HK-2 (cell line): ENCODE measurements around the gene HBZ.
"Not testable (repeated sequence)": the region's sequence is repeated elsewhere in the genome, so short reads cannot be mapped to it uniquely, and the experiment has no call there.

Experiments
- DNase-seq: peaks from one replicate; pipeline ENCODE4 v3.0.0-alpha.2; 2018; ENCODE audit not compliant: unreplicated experiment

Gene HBZ

DNA sequence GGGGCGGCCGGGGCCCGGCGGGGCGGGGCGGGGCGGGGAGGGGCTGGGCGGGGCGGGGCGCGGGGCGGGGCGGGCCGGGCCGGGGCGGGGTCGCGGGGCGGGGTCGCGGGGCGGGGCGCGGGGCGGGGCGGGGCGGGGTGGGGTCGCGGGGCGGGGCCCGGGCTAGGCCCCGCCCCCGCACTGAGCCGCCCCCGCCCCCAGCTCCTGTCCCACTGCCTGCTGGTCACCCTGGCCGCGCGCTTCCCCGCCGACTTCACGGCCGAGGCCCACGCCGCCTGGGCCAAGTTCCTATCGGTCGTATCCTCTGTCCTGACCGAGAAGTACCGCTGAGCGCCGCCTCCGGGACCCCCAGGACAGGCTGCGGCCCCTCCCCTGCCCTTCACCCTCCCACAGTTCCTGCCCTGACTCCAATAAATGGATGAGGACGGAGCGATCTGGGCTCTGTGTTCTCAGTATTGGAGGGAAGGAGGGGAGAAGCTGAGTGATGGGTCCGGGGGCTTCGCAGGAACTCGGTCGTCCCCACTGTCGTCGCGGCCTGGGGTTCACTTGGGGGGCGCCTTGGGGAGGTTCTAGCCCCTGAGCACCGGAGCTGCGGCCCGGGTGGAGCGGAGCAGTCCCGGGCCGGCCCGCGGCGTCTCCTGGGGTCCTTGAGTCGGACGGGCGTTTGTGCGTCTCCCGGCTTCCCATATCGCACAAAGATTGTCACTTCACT is 12.5 kb downstream of the HBZ start:
- DNase-seq, result no peak

DNA sequence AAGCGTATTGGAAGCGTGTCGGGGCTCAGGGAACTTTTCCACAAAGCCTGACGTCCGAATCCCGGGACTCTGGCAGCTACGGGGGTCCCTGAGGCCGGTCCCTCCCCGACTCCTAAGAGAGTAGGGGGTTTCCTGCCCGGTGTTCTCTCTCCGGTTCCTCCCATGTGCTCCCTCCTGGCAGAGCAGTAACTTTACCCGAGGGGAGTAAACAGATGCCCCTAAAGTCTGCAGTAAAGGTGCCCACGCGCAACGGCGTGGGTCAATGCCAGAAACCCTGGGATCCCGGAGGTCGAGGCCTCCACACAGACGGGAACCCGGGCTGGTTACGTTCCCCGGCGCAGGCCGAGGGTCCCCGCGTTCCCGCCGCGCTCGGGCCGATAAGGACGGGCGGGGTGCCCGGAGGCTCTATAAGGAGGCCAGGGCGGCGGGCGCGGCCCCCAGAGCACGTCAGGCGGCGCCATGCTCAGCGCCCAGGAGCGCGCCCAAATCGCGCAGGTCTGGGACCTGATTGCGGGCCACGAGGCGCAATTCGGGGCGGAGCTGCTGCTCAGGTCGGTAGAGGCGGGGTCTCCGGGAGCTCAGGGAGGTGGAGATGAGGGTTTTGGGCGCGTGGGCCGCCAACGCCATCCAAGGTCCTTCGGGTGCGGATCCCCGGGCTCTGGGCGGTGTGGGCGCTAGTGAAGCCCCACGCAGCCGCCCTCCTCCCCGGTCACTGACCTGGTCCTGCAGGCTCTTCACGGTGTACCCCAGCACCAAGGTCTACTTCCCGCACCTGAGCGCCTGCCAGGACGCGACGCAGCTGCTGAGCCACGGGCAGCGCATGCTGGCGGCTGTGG is 13.3 kb downstream of the HBZ start, which contains the start of gene HBM:
TSS of gene HBM (plus strand) at position 440 of the 836 bp plus-strand sequence. CDS start at position 460, 20 bp downstream.
- no peak for DNase-seq

- no peak for DNase-seq
Measured at GRCh38 chr16:166375-167121, 14.1 kb downstream of the HBZ start.

DNA sequence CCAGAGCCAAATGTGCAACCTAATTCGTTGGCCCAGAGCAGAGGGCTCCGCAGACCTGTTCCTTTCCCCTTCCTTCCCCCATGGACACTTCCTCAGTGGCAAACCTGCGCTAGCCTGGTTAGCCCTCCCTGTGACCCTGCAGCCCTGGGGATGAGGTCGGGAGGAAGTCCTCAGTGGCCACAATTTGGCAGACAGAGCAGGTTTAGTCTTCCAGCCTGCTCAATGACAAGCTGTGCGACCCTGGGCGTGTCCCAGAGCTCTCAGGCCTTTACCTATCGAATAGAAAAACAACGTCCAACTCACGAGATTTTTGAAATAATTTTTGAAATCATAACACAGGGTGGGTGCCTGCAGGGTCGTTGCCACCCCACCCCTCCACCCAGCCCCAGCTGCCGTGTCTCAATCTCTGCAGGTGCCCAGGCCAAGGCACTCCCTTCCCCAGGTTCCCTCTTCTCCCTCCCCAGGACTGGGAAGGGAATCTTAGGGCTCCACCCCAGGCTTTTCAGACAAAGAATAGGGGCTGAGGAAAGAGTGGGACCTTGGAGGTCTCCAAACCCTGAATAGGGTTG is 14.8 kb downstream of the HBZ start:
- DNase-seq, result no peak

GRCh38 chr16:168424-168823 is 16.0 kb downstream of the HBZ start:
- DNase-seq, result no peak

DNA sequence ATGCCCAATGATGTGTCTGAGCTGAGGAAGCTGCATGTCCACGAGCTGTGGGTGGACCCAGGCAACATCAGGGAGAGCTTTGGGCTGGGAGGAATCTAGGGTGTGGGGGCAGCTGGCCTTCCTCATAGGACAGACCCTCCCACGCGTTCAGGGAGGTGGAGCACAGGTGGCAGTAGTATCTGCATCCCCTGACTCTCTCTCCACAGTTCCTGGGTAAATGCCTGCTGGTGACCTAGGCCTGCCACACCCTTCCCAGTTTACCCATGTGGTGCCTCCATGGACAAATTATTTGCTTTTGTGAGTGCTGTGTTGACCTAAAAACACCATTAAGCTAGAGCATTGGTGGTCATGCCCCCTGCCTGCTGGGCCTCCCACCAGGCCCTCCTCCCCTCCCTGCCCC is 16.6 kb downstream of the HBZ start:
- DNase-seq, result no peak

GRCh38 chr16:170088-170507 is 17.7 kb downstream of the HBZ start:
- not testable (repeated sequence) for DNase-seq

GRCh38 chr16:170788-171187 is 18.3 kb downstream of the HBZ start:
- no peak for DNase-seq

- DNase-seq, result not testable (repeated sequence)
Measured at GRCh38 chr16:172374-172941, 20.0 kb downstream of the HBZ start, which contains the start of gene HBA2. TSS of gene HBA2 (plus strand) at chr16:172876. CDS start at chr16:172913, 37 bp downstream.

DNA sequence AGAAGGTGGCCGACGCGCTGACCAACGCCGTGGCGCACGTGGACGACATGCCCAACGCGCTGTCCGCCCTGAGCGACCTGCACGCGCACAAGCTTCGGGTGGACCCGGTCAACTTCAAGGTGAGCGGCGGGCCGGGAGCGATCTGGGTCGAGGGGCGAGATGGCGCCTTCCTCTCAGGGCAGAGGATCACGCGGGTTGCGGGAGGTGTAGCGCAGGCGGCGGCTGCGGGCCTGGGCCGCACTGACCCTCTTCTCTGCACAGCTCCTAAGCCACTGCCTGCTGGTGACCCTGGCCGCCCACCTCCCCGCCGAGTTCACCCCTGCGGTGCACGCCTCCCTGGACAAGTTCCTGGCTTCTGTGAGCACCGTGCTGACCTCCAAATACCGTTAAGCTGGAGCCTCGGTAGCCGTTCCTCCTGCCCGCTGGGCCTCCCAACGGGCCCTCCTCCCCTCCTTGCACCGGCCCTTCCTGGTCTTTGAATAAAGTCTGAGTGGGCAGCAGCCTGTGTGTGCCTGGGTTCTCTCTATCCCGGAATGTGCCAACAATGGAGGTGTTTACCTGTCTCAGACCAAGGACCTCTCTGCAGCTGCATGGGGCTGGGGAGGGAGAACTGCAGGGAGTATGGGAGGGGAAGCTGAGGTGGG is 20.9 kb downstream of the HBZ start:
- not testable (repeated sequence) for DNase-seq

DNA sequence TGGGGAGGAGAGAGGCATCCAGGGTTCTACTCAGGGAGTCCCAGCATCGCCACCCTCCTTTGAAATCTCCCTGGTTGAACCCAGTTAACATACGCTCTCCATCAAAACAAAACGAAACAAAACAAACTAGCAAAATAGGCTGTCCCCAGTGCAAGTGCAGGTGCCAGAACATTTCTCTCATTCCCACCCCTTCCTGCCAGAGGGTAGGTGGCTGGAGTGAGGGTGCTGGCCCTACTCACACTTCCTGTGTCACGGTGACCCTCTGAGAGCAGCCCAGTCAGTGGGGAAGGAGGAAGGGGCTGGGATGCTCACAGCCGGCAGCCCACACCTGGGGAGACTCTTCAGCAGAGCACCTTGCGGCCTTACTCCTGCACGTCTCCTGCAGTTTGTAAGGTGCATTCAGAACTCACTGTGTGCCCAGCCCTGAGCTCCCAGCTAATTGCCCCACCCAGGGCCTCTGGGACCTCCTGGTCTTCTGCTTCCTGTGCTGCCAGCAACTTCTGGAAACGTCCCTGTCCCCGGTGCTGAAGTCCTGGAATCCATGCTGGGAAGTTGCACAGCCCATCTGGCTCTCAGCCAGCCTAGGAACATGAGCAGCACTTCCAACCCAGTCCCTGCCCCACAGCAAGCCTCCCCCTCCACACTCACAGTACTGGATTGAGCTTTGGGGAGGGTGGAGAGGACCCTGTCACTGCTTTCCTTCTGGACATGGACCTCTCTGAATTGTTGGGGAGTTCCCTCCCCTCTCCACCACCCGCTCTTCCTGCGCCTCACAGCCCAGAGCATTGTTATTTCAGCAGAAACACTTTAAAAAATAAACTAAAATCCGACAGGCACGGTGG is 21.7 kb downstream of the HBZ start:
- not testable (repeated sequence) for DNase-seq

DNA sequence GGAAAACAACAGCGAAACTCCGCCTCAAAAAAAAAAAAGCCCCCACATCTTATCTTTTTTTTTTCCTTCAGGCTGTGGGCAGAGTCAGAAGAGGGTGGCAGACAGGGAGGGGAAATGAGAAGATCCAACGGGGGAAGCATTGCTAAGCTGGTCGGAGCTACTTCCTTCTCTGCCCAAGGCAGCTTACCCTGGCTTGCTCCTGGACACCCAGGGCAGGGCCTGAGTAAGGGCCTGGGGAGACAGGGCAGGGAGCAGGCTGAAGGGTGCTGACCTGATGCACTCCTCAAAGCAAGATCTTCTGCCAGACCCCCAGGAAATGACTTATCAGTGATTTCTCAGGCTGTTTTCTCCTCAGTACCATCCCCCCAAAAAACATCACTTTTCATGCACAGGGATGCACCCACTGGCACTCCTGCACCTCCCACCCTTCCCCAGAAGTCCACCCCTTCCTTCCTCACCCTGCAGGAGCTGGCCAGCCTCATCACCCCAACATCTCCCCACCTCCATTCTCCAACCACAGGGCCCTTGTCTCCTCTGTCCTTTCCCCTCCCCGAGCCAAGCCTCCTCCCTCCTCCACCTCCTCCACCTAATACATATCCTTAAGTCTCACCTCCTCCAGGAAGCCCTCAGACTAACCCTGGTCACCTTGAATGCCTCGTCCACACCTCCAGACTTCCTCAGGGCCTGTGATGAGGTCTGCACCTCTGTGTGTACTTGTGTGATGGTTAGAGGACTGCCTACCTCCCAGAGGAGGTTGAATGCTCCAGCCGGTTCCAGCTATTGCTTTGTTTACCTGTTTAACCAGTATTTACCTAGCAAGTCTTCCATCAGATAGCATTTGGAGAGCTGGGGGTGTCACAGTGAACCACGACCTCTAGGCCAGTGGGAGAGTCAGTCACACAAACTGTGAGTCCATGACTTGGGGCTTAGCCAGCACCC is 22.8 kb downstream of the HBZ start:
- no peak for DNase-seq

GRCh38 chr16:176006-176405 is 23.6 kb downstream of the HBZ start:
- DNase-seq, result not testable (repeated sequence)

DNA sequence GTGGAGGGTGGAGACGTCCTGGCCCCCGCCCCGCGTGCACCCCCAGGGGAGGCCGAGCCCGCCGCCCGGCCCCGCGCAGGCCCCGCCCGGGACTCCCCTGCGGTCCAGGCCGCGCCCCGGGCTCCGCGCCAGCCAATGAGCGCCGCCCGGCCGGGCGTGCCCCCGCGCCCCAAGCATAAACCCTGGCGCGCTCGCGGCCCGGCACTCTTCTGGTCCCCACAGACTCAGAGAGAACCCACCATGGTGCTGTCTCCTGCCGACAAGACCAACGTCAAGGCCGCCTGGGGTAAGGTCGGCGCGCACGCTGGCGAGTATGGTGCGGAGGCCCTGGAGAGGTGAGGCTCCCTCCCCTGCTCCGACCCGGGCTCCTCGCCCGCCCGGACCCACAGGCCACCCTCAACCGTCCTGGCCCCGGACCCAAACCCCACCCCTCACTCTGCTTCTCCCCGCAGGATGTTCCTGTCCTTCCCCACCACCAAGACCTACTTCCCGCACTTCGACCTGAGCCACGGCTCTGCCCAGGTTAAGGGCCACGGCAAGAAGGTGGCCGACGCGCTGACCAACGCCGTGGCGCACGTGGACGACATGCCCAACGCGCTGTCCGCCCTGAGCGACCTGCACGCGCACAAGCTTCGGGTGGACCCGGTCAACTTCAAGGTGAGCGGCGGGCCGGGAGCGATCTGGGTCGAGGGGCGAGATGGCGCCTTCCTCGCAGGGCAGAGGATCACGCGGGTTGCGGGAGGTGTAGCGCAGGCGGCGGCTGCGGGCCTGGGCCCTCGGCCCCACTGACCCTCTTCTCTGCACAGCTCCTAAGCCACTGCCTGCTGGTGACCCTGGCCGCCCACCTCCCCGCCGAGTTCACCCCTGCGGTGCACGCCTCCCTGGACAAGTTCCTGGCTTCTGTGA is 24.3 kb downstream of the HBZ start, which contains the start of gene HBA1:
TSS of gene HBA1 (plus strand) at position 204 of the 906 bp plus-strand sequence. CDS start at position 241, 37 bp downstream.
- not testable (repeated sequence) for DNase-seq

GRCh38 chr16:177394-177822 is 25.0 kb downstream of the HBZ start:
- DNase-seq, result no peak

GRCh38 chr16:177981-178667 is 25.7 kb downstream of the HBZ start:
- no peak for DNase-seq

DNA sequence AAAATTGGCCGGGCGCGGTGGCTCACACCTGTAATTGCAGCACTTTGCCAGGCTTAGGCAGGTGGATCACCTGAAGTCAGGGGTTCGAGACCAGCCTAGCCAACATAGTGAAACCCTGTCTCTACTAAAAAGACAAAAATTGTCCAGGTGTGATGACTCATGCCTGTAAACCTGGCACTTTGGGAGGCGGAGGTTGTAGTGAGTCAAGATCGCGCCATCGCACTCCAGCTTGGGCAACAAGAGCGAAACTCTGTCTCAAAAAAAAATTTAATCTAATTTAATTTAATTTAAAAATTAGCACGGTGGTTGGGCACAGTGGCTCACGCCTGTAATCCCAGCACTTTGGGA is 26.2 kb downstream of the HBZ start:
- DNase-seq, result no peak
